Stomach (tissue), 9 donors: ENCODE data around the gene GAA. TPM values are rescaled to one million over a fixed set of nuclear protein-coding genes. Genes with fewer than 3 reads are reported as not detected.

Experiments used
- DNase-seq, 2 donors: peaks; one replicate each; pipeline versions ENCODE4 v3.0.0 to v3.0.0-alpha.2; 2013 to 2019
- H3K27ac ChIP-seq, 5 donors: fragments of 200-600 bp in 4 of 5; sonication (generic) in 4 of 5; one replicate each; pipeline ENCODE4 v1.5.1; 2013 to 2019; ENCODE audit warnings: mild to moderate bottlenecking in 1 of 5, moderate library complexity in 1 of 5
- H3K27me3 ChIP-seq, 3 donors: fragments of 200-600 bp; sonication (generic); one replicate each; pipeline ENCODE4 v1.5.1; 2017 to 2019; ENCODE audit warnings: mixed run types in 1 of 3
- H3K36me3 ChIP-seq, 4 donors: fragments of 200-600 bp; sonication (generic); 1 replicate in 3 of 4; 2 replicates in 1 of 4; pipeline ENCODE4 v1.5.1; 2016 to 2019
- H3K4me1 ChIP-seq, 4 donors: fragments of 200-600 bp; sonication (generic); one replicate each; pipeline ENCODE4 v1.5.1; 2016 to 2019
- H3K4me3 ChIP-seq, 4 donors: fragments of 200-600 bp; sonication (generic) in 3 of 4; one replicate each; pipeline ENCODE4 v1.5.1; 2016 to 2019; ENCODE audit warnings: mild to moderate bottlenecking in 1 of 4
- H3K9me3 ChIP-seq, 4 donors: fragments of 200-600 bp; sonication (generic); one replicate each; pipeline ENCODE4 v1.5.1; 2016 to 2019
- CTCF ChIP-seq, 7 experiments: fragments of 450-650 bp in 4 of 7; fragments of 200-600 bp in 3 of 7; sonication (generic) in 3 of 7; IDR thresholded peaks; one replicate each; pipeline ENCODE4 v1.5.1; 2016 to 2019; ENCODE audit warnings: antibody characterized with exemption in 7 of 7, control low read depth in 2 of 7, mild to moderate bottlenecking in 1 of 7
- EP300 ChIP-seq: sonication (generic); formaldehyde crosslinking; IDR thresholded peaks from one replicate; pipeline ENCODE4 v1.6.1; 2017; ENCODE audit warnings: antibody characterized with exemption
- POLR2A ChIP-seq, 4 donors: fragments of 450-650 bp; IDR thresholded peaks; one replicate each; pipeline ENCODE4 v1.6.1; 2016; ENCODE audit warnings: antibody characterized with exemption in 4 of 4, control low read depth in 2 of 4, mild to moderate bottlenecking in 1 of 4, moderate library complexity in 1 of 4
- POLR2AphosphoS5 ChIP-seq, 3 donors: sonication (generic); formaldehyde crosslinking; IDR thresholded peaks; one replicate each; pipeline ENCODE4 v1.6.1; 2016; ENCODE audit warnings: antibody characterized with exemption in 3 of 3
- WGBS, 5 donors: extraction: QIAGEN DNeasy Blood & Tissue Kit in 3 of 5; methylation state at CpG; one replicate each; pipeline versions ENCODE4 v1.1.5 to v1.1.7; 2013 to 2018; 5-methylcytosine and 5-hydroxymethylcytosine counted together
- intact Hi-C: fragments of 100-400 bp; cut with DNase I; formaldehyde crosslinking; loops from one replicate; pipeline ENCODE4 v1.15.1; 2023; ENCODE audit warnings: low total_unique reads
- polyA plus RNA-seq, 3 donors: library from polyadenylated mRNA; stranded (reverse); fragments of 200-250 nt; gene quantifications; one replicate each; pipeline ENCODE4 v1.2.3, GENCODE V29; 2013
- total RNA-seq, 5 donors: library from RNA; depleted of rRNA; stranded (reverse); fragments of >200 nt; gene quantifications; one replicate each; pipeline versions ENCODE4 v1.1.0 to v1.2.3, GENCODE V29; 2014 to 2016
- donor health status: healthy with polysubstance abuse.
- donor health status: Bipolar disorder and iron deficiency.
- donor health status: healthy.

The GAA gene
- total and polyA plus RNA-seq, 8 donors: 9.6 to 63.4 (median 22.0) TPM

GRCh38 chr17:80092959-80093358, 8.4 kb upstream of the GAA start:
- intact Hi-C loops: no loop called here

GRCh38 chr17:80095038-80095843, 6.1 kb upstream of the GAA start:
- intact Hi-C loops: no loop called here
- no peak overlapping the region for H3K4me3 ChIP-seq
- no peak overlapping the region for H3K27ac ChIP-seq
- H3K9me3 ChIP-seq: no peaks in the 10 kb centered on the region
- H3K36me3 ChIP-seq: peaks cover 0 to 6% (median 0%) of the 10 kb centered on the region in 4 donors
- 85 to 89% (median 87%) methylated on average over 29 to 37 of the region's 37 CpGs for WGBS, 5 donors
- DNase-seq: peak in 1 of 2 donors; percentile 3
- no peaks in the 10 kb centered on the region for H3K27me3 ChIP-seq
- peaks cover 0 to under 1% (median under 1%) of the 10 kb centered on the region in 4 donors for H3K4me1 ChIP-seq
- no peak for TF ChIP-seq POLR2A (IDR thresholded peaks at IDR 0.05)
- no peak for TF ChIP-seq POLR2AphosphoS5 (IDR thresholded peaks at IDR 0.05)
- TF ChIP-seq CTCF (IDR thresholded peaks at IDR 0.05): no peak
- TF ChIP-seq EP300: no peak

More at GRCh38 chr17:80092959-80093358, 8.4 kb upstream of the GAA start:
- WGBS, 5 donors: 61 to 77% (median 70%) methylated on average over 8 of the region's 8 CpGs
- no peaks in the 10 kb centered on the region for H3K27me3 ChIP-seq
- H3K27ac ChIP-seq: peak overlapping the region in 2 of 5 donors; percentile 62 to 76
- no peak overlapping the region for H3K4me3 ChIP-seq
- H3K36me3 ChIP-seq: peaks cover 0 to 11% (median 0%) of the 10 kb centered on the region in 4 donors
- no peaks in the 10 kb centered on the region for H3K9me3 ChIP-seq
- no peak for DNase-seq
- TF ChIP-seq POLR2AphosphoS5 (IDR thresholded peaks at IDR 0.05) (no peak), POLR2A (IDR thresholded peaks at IDR 0.05) (no peak), EP300 (no peak), CTCF (IDR thresholded peaks at IDR 0.05) (no peak)
- H3K4me1 ChIP-seq: no peaks in the 10 kb centered on the region

GRCh38 chr17:80095844-80096475, 5.4 kb upstream of the GAA start:
- Histone ChIP-seq H3K4me3 (no peak overlapping the region), H3K9me3 (no peaks in the 10 kb centered on the region), H3K27ac (no peak overlapping the region), H3K4me1 (peaks cover 0 to 7% (median 2%) of the 10 kb centered on the region in 4 donors), H3K27me3 (no peaks in the 10 kb centered on the region), H3K36me3 (no peaks in the 10 kb centered on the region)
- WGBS, 5 donors: 85 to 89% (median 87%) methylated on average over 9 to 16 of the region's 16 CpGs
- intact Hi-C loops: no loop called here
- TF ChIP-seq POLR2A (IDR thresholded peaks at IDR 0.05) (no peak), CTCF (IDR thresholded peaks at IDR 0.05) (no peak), EP300 (no peak), POLR2AphosphoS5 (IDR thresholded peaks at IDR 0.05) (no peak)
- peak in 1 of 2 donors; percentile 3 for DNase-seq

- no peaks in the 10 kb centered on the region for H3K27me3 ChIP-seq
- peaks cover 0 to 9% (median 2%) of the 10 kb centered on the region in 4 donors for H3K4me1 ChIP-seq
- peak in 1 of 2 donors; percentile 47 for DNase-seq
- H3K9me3 ChIP-seq: no peaks in the 10 kb centered on the region
- no peak overlapping the region for H3K27ac ChIP-seq
- TF ChIP-seq EP300: no peak
- no peak for TF ChIP-seq POLR2AphosphoS5 (IDR thresholded peaks at IDR 0.05)
- TF ChIP-seq CTCF (IDR thresholded peaks at IDR 0.05): no peak
- no peak for TF ChIP-seq POLR2A (IDR thresholded peaks at IDR 0.05)
- intact Hi-C loops: no loop called here
- H3K4me3 ChIP-seq: no peak overlapping the region
- WGBS, 5 donors: 71 to 79% (median 77%) methylated on average over 12 of the region's 12 CpGs
- H3K36me3 ChIP-seq: no peaks in the 10 kb centered on the region
Observed at GRCh38 chr17:80096561-80097021, 4.8 kb upstream of the GAA start.
